ENCODE data around the gene APC.

The APC gene

GRCh38 chr5:112870966-112871365 lies 133.3 kb downstream of the APC start:
- TF ChIP-seq ZFX (IDR thresholded peaks at IDR 0.05): no peak
- no peak for TF ChIP-seq CTCF (conservative IDR thresholded peaks at IDR 0.05)
- H3K27ac ChIP-seq: no peak overlapping the region

GRCh38 chr5:112876362-112876761 lies 138.7 kb downstream of the APC start:
- no peak overlapping the region for H3K27ac ChIP-seq
- TF ChIP-seq ZFX (IDR thresholded peaks at IDR 0.05) (no peak), CTCF (conservative IDR thresholded peaks at IDR 0.05) (no peak)

GRCh38 chr5:112878101-112878500 lies 140.4 kb downstream of the APC start:
- no peak for TF ChIP-seq CTCF (conservative IDR thresholded peaks at IDR 0.05)
- TF ChIP-seq ZFX (IDR thresholded peaks at IDR 0.05): no peak
- H3K27ac ChIP-seq: no peak overlapping the region

GRCh38 chr5:112878760-112879159 lies 141.1 kb downstream of the APC start:
- TF ChIP-seq CTCF (conservative IDR thresholded peaks at IDR 0.05) (no peak), ZFX (IDR thresholded peaks at IDR 0.05) (no peak)
- H3K27ac ChIP-seq: no peak overlapping the region

GRCh38 chr5:112880219-112880964 lies 142.7 kb downstream of the APC start:
- no peak overlapping the region for H3K27ac ChIP-seq
- TF ChIP-seq ZFX (IDR thresholded peaks at IDR 0.05) (no peak), CTCF (conservative IDR thresholded peaks at IDR 0.05) (no peak)

- TF ChIP-seq ZFX (IDR thresholded peaks at IDR 0.05): no peak
- TF ChIP-seq CTCF (conservative IDR thresholded peaks at IDR 0.05): no peak
- H3K27ac ChIP-seq: no peak overlapping the region
Observed at GRCh38 chr5:112883192-112883591, 145.5 kb downstream of the APC start.

- TF ChIP-seq CTCF (conservative IDR thresholded peaks at IDR 0.05) (no peak), ZFX (IDR thresholded peaks at IDR 0.05) (no peak)
- peak overlapping the region; percentile 50 for H3K27ac ChIP-seq
Observed at GRCh38 chr5:112885001-112885400, 147.3 kb downstream of the APC start.
